Calu3 (cell line): ENCODE data around the gene LRRC2. TPM values are rescaled to one million over a fixed set of nuclear protein-coding genes. Genes with fewer than 3 reads are reported as not detected.

ENCODE experiments used
- BruUV-seq: library from RNA; stranded (reverse); fragments of 400-500 nt; replicated peaks from 2 replicates; lab custom pipeline; 2021; lab: Mats Ljungman, UMichigan
- CTCF ChIA-PET: fragments of 300-600 bp; sonication (Branson Sonifier 250); formaldehyde crosslinking; loops from one replicate; lab custom pipeline; 2022; ENCODE audit warnings: antibody characterized with exemption; lab: Charles Lee
- DNase-seq: peaks from one replicate; pipeline ENCODE4 v3.0.0; 2022
- H3K27ac Mint-ChIP-seq: one replicate; pipeline ENCODE4 v1.8.0; 2022; ENCODE audit warnings: mixed read lengths; ENCODE audit not compliant: unreplicated experiment
- H3K27me3 Mint-ChIP-seq: one replicate; pipeline ENCODE4 v1.8.0; 2022; ENCODE audit warnings: mixed read lengths; ENCODE audit not compliant: unreplicated experiment
- H3K36me3 Mint-ChIP-seq: one replicate; pipeline ENCODE4 v1.8.0; 2022; ENCODE audit warnings: mild to moderate bottlenecking, moderate library complexity, mixed read lengths; ENCODE audit not compliant: insufficient read depth, unreplicated experiment
- H3K4me1 Mint-ChIP-seq: one replicate; pipeline ENCODE4 v1.8.0; 2022; ENCODE audit warnings: mild to moderate bottlenecking, low read depth, mixed read lengths; ENCODE audit not compliant: unreplicated experiment
- H3K4me3 Mint-ChIP-seq: one replicate; pipeline ENCODE4 v1.8.0; 2022; ENCODE audit warnings: mild to moderate bottlenecking, low read depth, moderate library complexity, mixed read lengths; ENCODE audit not compliant: unreplicated experiment
- H3K9me3 Mint-ChIP-seq: one replicate; pipeline ENCODE4 v1.8.0; 2022; ENCODE audit warnings: low read depth, mixed read lengths; ENCODE audit not compliant: unreplicated experiment
- intact Hi-C: fragments of 100-400 bp; cut with micrococcal nuclease; formaldehyde crosslinking; loops from one replicate; pipeline ENCODE4 v1.10.0; 2022; ENCODE audit not compliant: unreplicated experiment
- total RNA-seq: library from RNA; stranded (reverse); gene quantifications from 2 replicates; pipeline ENCODE4 v1.2.3, GENCODE V29; 2022
- TF ChIP-seq, protein P1 (sequence below): fragments of 200-600 bp; IDR thresholded peaks from one replicate; pipeline ENCODE4 v1.8.0; 2022; ENCODE audit warnings: antibody characterized with exemption; ENCODE audit not compliant: unreplicated experiment

Gene LRRC2
- total RNA-seq, 1 experiment from 2014 or later, result not detected

DNA sequence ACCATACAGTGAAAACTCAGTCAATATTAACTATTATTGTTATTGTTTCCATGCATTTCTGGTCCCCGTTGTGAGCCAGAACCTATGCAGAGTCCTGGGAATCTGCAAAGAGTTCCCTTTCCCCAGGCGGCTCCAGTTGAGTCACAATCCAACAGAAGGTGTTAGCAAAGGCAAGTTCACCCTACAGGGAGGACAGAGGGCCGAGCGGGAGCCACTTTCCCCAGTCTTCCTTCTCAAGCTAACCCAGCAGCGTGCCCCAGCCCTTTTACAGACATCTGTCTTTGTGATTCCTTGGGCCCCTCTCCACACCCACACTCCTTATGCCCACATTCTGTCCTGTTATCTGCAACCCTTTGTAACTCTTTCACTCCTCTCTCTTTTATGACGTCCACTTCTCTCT lies 88.3 kb downstream of the LRRC2 start:
- TF ChIP-seq, protein P1, sequence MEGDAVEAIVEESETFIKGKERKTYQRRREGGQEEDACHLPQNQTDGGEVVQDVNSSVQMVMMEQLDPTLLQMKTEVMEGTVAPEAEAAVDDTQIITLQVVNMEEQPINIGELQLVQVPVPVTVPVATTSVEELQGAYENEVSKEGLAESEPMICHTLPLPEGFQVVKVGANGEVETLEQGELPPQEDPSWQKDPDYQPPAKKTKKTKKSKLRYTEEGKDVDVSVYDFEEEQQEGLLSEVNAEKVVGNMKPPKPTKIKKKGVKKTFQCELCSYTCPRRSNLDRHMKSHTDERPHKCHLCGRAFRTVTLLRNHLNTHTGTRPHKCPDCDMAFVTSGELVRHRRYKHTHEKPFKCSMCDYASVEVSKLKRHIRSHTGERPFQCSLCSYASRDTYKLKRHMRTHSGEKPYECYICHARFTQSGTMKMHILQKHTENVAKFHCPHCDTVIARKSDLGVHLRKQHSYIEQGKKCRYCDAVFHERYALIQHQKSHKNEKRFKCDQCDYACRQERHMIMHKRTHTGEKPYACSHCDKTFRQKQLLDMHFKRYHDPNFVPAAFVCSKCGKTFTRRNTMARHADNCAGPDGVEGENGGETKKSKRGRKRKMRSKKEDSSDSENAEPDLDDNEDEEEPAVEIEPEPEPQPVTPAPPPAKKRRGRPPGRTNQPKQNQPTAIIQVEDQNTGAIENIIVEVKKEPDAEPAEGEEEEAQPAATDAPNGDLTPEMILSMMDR, result no peak
- BruUV-seq, result no TSS peak
- no peak overlapping the region for H3K27ac Mint-ChIP-seq
- CTCF ChIA-PET, result no interaction called here
- no peaks in the 10 kb centered on the region for H3K36me3 Mint-ChIP-seq
- intact Hi-C loops, result no loop called here
- H3K4me1 Mint-ChIP-seq, result no peaks in the 10 kb centered on the region
- no peak for DNase-seq
- peaks cover 6% of the 10 kb centered on the region for H3K9me3 Mint-ChIP-seq
- no peak overlapping the region for H3K4me3 Mint-ChIP-seq
- H3K27me3 Mint-ChIP-seq, result peaks cover 100% of the 10 kb centered on the region

DNA sequence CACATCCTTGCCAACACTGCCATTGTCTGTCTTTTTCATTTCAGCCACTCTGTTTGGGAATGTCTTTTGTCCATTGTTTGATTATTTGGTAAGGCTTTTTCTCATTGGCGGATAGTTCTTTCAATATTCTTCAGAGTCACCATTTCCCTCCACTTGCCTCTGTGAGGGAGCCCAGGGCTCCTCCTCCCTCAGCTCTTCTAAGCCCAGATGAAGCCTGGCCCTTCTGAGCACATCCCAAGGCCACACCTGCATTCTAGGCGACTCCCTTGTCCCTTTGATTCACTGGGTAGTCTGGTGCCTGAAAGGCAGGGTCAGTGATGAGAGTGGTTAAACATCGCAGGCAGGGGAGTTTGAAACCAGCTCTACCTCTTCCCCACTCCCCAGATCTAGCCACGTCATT lies 89.0 kb downstream of the LRRC2 start:
- no peaks in the 10 kb centered on the region for H3K36me3 Mint-ChIP-seq
- TF ChIP-seq, protein P1, result no peak
- H3K27me3 Mint-ChIP-seq, result peaks cover 100% of the 10 kb centered on the region
- intact Hi-C loops, result no loop called here
- CTCF ChIA-PET, result no interaction called here
- no peak overlapping the region for H3K4me3 Mint-ChIP-seq
- H3K4me1 Mint-ChIP-seq, result no peaks in the 10 kb centered on the region
- BruUV-seq, result no TSS peak
- no peak for DNase-seq
- H3K9me3 Mint-ChIP-seq, result peaks cover 6% of the 10 kb centered on the region
- no peak overlapping the region for H3K27ac Mint-ChIP-seq

DNA sequence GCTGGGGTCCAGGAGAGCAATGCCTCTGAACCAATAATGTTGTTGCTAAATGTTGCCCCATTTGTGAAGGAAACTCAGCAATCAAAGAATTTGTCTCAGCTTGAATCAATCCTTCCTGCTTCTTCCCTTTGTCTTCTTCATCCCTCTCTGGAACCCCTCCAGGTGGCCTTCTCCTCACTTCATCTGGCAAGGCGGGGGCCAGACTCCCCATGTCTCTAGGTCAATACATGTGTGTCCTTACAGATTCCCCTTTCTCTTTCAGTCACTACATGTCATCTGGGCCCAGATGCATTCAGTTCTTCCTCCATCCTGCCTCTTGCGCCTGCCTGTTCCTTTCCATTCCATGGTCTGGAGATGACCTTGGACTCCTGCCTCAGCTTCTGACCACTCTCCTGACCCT lies 93.4 kb downstream of the LRRC2 start:
- CTCF ChIA-PET, result no interaction called here
- DNase-seq, result no peak
- H3K27ac Mint-ChIP-seq, result no peak overlapping the region
- TF ChIP-seq, protein P1, result no peak
- H3K4me1 Mint-ChIP-seq, result no peaks in the 10 kb centered on the region
- intact Hi-C loops, result no loop called here
- no peak overlapping the region for H3K4me3 Mint-ChIP-seq
- H3K36me3 Mint-ChIP-seq, result no peaks in the 10 kb centered on the region
- BruUV-seq, result no TSS peak
- H3K9me3 Mint-ChIP-seq, result peaks cover 6% of the 10 kb centered on the region
- peaks cover 78% of the 10 kb centered on the region for H3K27me3 Mint-ChIP-seq

DNA sequence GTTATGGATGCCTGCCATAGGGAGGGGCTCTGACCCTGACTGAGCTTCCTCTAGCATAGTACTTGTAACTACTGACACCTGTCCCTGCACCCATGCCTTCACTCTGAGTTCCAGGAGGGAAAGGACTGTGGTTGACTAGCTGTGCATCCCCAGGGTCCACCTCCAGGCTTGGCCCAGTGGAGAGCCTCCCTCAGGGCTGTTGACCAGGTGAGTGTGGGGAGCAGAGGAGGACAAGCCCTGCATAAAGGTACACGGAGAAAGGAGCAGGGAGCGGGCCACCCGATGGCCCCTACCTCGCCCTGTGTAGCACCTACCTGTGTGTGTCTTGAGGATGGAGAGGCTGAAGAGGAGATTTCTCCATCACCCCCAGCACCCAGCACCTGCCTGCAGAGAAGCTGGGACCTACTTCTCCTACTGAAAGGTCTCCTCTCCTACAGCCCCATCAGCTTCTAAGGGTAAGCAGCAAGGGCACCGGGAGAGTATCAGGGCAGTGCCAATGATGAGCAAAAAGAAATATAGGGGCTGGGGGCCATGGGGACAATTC lies 94.7 kb downstream of the LRRC2 start:
- no peaks in the 10 kb centered on the region for H3K4me1 Mint-ChIP-seq
- H3K4me3 Mint-ChIP-seq, result no peak overlapping the region
- peaks cover 6% of the 10 kb centered on the region for H3K9me3 Mint-ChIP-seq
- CTCF ChIA-PET, result no interaction called here
- no peak for DNase-seq
- H3K36me3 Mint-ChIP-seq, result no peaks in the 10 kb centered on the region
- TF ChIP-seq, protein P1, result no peak
- BruUV-seq, result no TSS peak
- H3K27me3 Mint-ChIP-seq, result peaks cover 78% of the 10 kb centered on the region
- intact Hi-C loops, result no loop called here
- H3K27ac Mint-ChIP-seq, result no peak overlapping the region
